Lung (tissue), 12 donors: ENCODE results near the gene LRRC27. TPM values are rescaled to one million over a fixed set of nuclear protein-coding genes. Genes with fewer than 3 reads are reported as not detected.

Experiments used
- ATAC-seq: fragments of 200-7000 bp; cut with Tn5 transposase; one replicate; pipeline ENCODE4 v1.9.1; 2020; ENCODE audit warnings: moderate number of reproducible peaks; ENCODE audit not compliant: insufficient read depth, low FRiP score
- DNase-seq, 3 donors: peaks; one replicate each; pipeline ENCODE4 v3.0.0-alpha.2; 2013 to 2017
- H3K27ac ChIP-seq, 2 donors: one replicate each; pipeline ENCODE4 v1.5.1; 2013; ENCODE audit warnings: mild to moderate bottlenecking in 2 of 2, moderate library complexity in 2 of 2, control low read depth in 1 of 2, inconsistent platforms in 1 of 2, low read depth in 1 of 2, low read length in 1 of 2
- H3K27me3 ChIP-seq, 3 donors: one replicate each; pipeline ENCODE4 v1.5.1; 2013; ENCODE audit warnings: low read length in 2 of 3; ENCODE audit not compliant: control insufficient read depth in 3 of 3, insufficient read depth in 3 of 3
- H3K36me3 ChIP-seq, 4 donors: one replicate each; pipeline ENCODE4 v1.5.1; 2013; ENCODE audit warnings: low read length in 4 of 4, mild to moderate bottlenecking in 1 of 4, moderate library complexity in 1 of 4; ENCODE audit not compliant: control insufficient read depth in 4 of 4, insufficient read depth in 4 of 4
- H3K4me1 ChIP-seq, 5 donors: one replicate each; pipeline ENCODE4 v1.5.1; 2013; ENCODE audit warnings: low read length in 5 of 5, mild to moderate bottlenecking in 2 of 5, moderate library complexity in 1 of 5; ENCODE audit not compliant: control insufficient read depth in 5 of 5, insufficient read depth in 5 of 5
- H3K4me3 ChIP-seq: one replicate; pipeline ENCODE4 v1.5.1; 2013; ENCODE audit warnings: mild to moderate bottlenecking, control low read depth, moderate library complexity
- H3K9ac ChIP-seq, 2 donors: one replicate each; pipeline ENCODE4 v1.5.1; 2013; ENCODE audit warnings: low read length in 2 of 2, control low read depth in 1 of 2; ENCODE audit not compliant: insufficient read depth in 1 of 2
- H3K9me3 ChIP-seq, 4 donors: one replicate each; pipeline ENCODE4 v1.5.1; 2013; ENCODE audit warnings: low read length in 3 of 4, mild to moderate bottlenecking in 1 of 4, moderate library complexity in 1 of 4; ENCODE audit not compliant: control insufficient read depth in 4 of 4, insufficient read depth in 3 of 4
- CTCF ChIP-seq: IDR thresholded peaks from 2 replicates; pipeline ENCODE4 v1.5.1; 2012; ENCODE audit warnings: mild to moderate bottlenecking; ENCODE audit errors: control extremely low read depth, extremely low read depth
- WGBS, 2 donors: extraction: QIAGEN DNeasy Blood & Tissue Kit; methylation state at CpG; one replicate each; pipeline ENCODE4 v1.1.7; 2013; 5-methylcytosine and 5-hydroxymethylcytosine counted together
- polyA plus RNA-seq, 2 donors: library from polyadenylated mRNA; stranded (reverse); fragments of 200-250 nt; gene quantifications; one replicate each; pipeline ENCODE4 v1.2.1, GENCODE V29; 2013
- total RNA-seq, 2 donors: library from RNA; depleted of rRNA in 1 of 2; stranded (reverse); fragments of >200 nt in 1 of 2; gene quantifications; one replicate each; pipeline ENCODE4 v1.2.1, GENCODE V29; 2014 to 2021
- donor health status: control.
- donor health status: control.
- donor health status: Bipolar disorder and iron deficiency.
- donor health status: healthy.
- donor health status: DM: yes; HTN: yes; CAD: no.

The LRRC27 gene
- total and polyA plus RNA-seq, 4 donors, result 5.8 to 25.5 (median 17.2) TPM

- 8 to 12% methylated on average over 40 of the region's 40 CpGs for WGBS, 2 donors
- TF ChIP-seq CTCF, result no peak
- peak; percentile 20 for ATAC-seq
- Histone ChIP-seq H3K27ac (peak overlapping the region in 1 of 2 donors; percentile 88), H3K4me3 (peak overlapping the region; percentile 34), H3K9me3 (no peaks in the 10 kb centered on the region), H3K9ac (peak overlapping the region; percentile 25 to 28), H3K27me3 (no peaks in the 10 kb centered on the region), H3K36me3 (no peaks in the 10 kb centered on the region), H3K4me1 (peaks cover 5 to 43% (median 26%) of the 10 kb centered on the region in 5 donors)
- DNase-seq, result peak in 2 of 3 donors; percentile 53 to 57
Observed at GRCh38 chr10:132397671-132398565, 65.9 kb downstream of the LRRC27 start.

GRCh38 chr10:132398566-132398991 lies 66.6 kb downstream of the LRRC27 start:
- Histone ChIP-seq H3K4me1 (peaks cover 5 to 45% (median 26%) of the 10 kb centered on the region in 5 donors), H3K9ac (no peak overlapping the region), H3K27ac (peak overlapping the region in 1 of 2 donors; percentile 88), H3K9me3 (no peaks in the 10 kb centered on the region), H3K4me3 (peak overlapping the region; percentile 21), H3K27me3 (no peaks in the 10 kb centered on the region), H3K36me3 (no peaks in the 10 kb centered on the region)
- TF ChIP-seq CTCF, result no peak
- ATAC-seq (no peak), DNase-seq (no peak)
- WGBS, 2 donors, result 72 to 86% methylated on average over 13 of the region's 13 CpGs

GRCh38 chr10:132399117-132400035 lies 67.4 kb downstream of the LRRC27 start:
- ATAC-seq, result no peak
- H3K4me1 ChIP-seq, result peaks cover 5 to 45% (median 26%) of the 10 kb centered on the region in 5 donors
- WGBS, 2 donors, result 82 to 83% methylated on average over 27 of the region's 27 CpGs

More at GRCh38 chr10:132399117-132400035, 67.4 kb downstream of the LRRC27 start:
- DNase-seq, result no peak
- H3K9ac ChIP-seq, result no peak overlapping the region
- no peaks in the 10 kb centered on the region for H3K27me3 ChIP-seq
- peaks cover 0 to 3% (median 0%) of the 10 kb centered on the region in 4 donors for H3K36me3 ChIP-seq
- no peak for TF ChIP-seq CTCF
- peak overlapping the region in 1 of 2 donors; percentile 86 for H3K27ac ChIP-seq
- H3K9me3 ChIP-seq, result no peaks in the 10 kb centered on the region
- no peak overlapping the region for H3K4me3 ChIP-seq
